HG03457 (cell line): Measurements from ENCODE around the gene THOC3.
"Not testable (repeated sequence)": the region's sequence is repeated elsewhere in the genome, so short reads cannot be mapped to it uniquely, and the experiment has no call there.

Experiments used
- ATAC-seq: cut with Tn5 transposase; IDR thresholded peaks from one replicate; pipeline ENCODE4 v1.9.1; 2021; ENCODE audit warnings: moderate number of reproducible peaks; ENCODE audit not compliant: unreplicated experiment

Gene THOC3, protein sequence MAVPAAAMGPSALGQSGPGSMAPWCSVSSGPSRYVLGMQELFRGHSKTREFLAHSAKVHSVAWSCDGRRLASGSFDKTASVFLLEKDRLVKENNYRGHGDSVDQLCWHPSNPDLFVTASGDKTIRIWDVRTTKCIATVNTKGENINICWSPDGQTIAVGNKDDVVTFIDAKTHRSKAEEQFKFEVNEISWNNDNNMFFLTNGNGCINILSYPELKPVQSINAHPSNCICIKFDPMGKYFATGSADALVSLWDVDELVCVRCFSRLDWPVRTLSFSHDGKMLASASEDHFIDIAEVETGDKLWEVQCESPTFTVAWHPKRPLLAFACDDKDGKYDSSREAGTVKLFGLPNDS

GRCh38 chr5:175967471-175968372 lies at the start of gene THOC3:
TSS of gene THOC3 (minus strand) at chr5:175968315. CDS start at chr5:175968208, 107 bp downstream.
- ATAC-seq = peak; percentile 97

DNA sequence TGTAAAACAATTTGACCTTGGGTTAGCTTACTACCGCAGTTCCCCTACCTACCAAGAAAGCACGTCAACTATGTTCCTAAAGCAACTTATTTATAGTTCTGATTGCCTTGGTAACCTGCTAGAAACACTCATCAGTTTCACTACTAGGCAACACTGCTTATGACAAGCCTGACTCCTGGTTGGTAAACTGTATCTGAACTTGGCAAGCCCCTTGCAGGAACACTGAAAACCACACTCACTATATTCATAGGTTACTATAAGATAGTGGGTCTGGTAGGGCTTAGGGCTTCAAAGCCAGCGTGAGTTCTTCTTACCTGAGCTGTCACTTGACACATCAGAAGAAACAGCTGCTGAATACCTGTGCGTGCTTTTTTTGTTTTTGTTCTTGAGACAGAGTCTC lies 49.2 kb upstream of the THOC3 start:
- ATAC-seq = not testable (repeated sequence)

- not testable (repeated sequence) for ATAC-seq
Observed at GRCh38 chr5:176014360-176014759, 46.2 kb upstream of the THOC3 start.

DNA sequence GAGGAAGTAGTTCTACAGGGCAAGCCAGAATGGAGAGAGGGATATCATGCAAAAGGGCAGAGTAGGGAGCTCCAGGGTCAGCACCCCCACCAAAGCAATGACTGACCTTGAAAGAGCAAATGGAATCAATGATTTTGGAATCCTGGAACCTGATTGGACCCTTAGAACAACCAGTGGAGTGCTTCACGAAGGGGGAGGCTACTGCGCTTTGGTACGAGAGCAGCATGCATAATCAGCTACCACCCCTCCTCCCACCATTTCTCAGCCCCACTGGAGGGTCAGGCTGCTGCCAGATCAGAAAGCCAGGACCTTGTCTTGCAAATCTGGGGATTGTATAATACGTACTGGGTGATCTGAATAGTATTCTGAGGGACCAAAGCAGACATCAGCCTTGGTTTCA lies 43.0 kb upstream of the THOC3 start:
- ATAC-seq = not testable (repeated sequence)

DNA sequence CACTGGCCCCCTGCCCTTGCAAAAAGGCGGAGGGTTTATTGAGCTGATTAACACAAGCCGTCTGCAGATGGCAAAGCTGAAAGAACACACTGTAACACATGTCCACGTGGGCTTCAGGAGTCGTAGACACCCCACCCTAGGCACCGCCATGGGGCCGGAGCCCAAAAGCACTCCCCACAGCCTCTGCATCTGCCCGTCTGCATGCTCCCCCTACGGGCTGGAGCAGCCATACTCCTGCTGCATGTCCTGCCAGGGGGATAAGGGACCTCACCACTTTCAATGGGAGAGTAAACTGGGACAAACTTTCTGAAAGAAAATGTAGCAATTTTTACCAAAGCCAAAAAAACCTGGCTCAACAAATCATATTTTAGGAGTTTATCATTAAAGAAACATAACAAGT lies 42.1 kb upstream of the THOC3 start:
- ATAC-seq = not testable (repeated sequence)

- not testable (repeated sequence) for ATAC-seq
Observed at GRCh38 chr5:176007220-176007619, 39.1 kb upstream of the THOC3 start.

GRCh38 chr5:176006819-176007218 lies 38.7 kb upstream of the THOC3 start:
- ATAC-seq = not testable (repeated sequence)

GRCh38 chr5:175997979-175998378 lies 29.9 kb upstream of the THOC3 start:
- ATAC-seq = not testable (repeated sequence)

DNA sequence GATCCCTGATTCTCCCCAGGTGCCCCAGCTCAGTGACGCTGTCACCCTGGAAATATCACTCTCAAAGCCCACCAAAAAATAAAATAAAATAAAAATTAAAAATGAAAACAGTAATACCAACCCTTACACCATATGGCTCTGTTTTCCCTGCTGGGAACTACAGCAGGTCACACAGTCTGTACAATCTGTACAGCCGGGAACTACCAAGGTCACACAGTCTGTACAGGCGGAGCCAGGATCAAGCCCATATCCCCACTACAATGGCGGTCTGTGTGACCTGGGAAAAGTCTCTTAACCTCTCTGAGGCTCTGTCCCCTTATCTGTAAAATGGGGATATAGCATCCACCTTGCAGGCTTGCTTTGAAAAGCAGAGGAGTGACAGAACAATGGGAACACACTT lies 29.4 kb upstream of the THOC3 start:
- not testable (repeated sequence) for ATAC-seq

DNA sequence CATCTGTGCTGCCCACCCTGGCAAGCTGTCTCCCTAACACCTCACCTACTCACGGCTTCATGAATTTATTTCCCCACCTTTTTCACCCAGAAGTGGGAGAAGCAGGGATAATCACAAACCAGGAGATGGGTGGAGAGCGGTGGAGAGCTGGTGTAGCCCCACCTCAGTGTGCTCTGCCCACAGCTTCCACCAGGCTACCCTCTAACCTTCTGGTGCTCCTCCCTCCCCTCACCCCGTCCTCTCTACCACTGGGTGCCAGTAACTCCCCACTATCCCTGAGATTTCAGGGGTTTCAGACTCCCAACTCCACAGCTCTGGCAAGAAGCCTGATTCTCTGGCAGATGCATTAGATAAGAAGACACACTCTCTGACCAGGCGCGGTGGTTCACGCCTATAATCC lies 28.7 kb upstream of the THOC3 start:
- not testable (repeated sequence) for ATAC-seq

DNA sequence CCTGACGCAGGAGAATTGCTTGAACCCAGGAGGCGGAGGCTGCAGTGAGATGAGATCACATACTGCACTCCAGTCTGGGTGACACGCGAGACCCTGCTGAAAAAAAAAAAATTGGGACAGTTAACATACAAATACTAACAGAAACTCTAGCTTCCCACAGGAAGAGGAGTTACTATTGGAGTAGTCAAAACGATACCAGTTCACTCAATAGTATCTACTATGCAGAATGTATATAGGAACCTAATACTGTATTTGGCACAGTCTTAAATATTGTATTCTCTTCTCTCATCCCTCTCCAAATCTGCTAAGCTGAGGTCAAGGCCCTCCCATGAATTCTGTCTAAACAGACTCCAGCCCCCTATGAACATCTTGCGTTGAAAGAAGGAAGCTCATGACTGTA lies 27.4 kb upstream of the THOC3 start:
- ATAC-seq = not testable (repeated sequence)

- ATAC-seq = not testable (repeated sequence)
Observed at GRCh38 chr5:175979371-175979995, 11.4 kb upstream of the THOC3 start.

DNA sequence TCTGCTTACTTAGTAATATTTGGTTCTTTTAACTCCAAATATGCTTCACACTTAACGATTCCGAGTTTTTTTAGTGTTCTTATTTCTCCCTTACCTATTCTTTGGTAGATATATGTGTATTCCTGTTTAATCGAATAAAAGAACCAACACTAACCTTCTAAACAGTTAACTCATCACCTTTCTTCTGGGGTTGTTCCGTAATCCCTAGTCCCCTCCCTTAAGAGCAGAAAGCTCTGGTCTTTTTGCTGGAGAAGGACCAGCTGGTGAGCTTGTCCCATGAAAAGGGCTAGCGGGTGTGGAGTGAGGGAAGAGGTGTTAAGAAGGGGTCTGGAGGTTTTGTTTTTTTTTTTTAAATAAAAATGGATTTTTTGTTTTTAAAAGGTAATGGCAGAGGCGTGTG lies 266 bp upstream of the THOC3 start:
- peak; percentile 26 for ATAC-seq

DNA sequence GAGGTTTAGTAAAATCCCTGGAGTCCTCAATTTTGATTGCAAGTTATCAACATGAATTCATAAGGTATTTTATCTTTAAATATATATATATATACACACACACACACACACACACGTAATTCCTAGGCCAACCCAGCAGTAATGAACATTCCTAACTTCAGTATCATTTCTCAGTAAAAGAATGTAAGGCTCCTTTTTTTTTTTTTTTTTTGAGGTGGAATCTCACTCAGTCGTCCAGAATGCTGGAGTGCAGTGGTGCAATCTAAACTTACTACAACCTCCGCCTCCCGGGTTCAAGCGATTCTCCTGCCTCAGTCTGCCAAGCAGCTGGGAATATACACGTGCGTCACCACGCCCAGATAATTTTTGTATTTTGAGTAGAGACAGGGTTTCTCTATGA lies 5.8 kb downstream of the THOC3 start:
- not testable (repeated sequence) for ATAC-seq

DNA sequence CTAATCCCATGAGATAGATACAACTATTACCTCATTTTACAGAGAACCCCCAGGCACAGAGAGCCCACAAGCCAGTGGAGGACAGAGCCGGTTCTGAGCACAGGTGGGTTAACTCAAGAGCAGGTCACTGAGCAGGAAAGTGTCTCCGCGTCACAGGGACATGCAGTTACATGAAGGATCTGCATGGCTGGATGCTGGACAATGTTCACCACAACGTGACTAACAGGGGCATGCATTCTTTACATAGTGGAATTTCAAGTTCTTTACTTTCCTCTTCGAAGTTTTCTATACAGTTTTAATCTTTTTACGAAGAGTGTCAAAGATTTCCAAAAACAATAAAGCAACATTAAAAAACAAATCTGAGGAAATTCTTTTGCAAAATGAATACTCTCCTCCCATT lies 7.9 kb downstream of the THOC3 start:
- not testable (repeated sequence) for ATAC-seq

- ATAC-seq = not testable (repeated sequence)
Observed at GRCh38 chr5:175958515-175958914, 9.6 kb downstream of the THOC3 start.

- ATAC-seq = not testable (repeated sequence)
Observed at GRCh38 chr5:175954107-175954506, 14.0 kb downstream of the THOC3 start.

GRCh38 chr5:175952810-175953209 lies 15.3 kb downstream of the THOC3 start:
- not testable (repeated sequence) for ATAC-seq

- ATAC-seq = not testable (repeated sequence)
Observed at GRCh38 chr5:175951339-175951969, 16.7 kb downstream of the THOC3 start.

DNA sequence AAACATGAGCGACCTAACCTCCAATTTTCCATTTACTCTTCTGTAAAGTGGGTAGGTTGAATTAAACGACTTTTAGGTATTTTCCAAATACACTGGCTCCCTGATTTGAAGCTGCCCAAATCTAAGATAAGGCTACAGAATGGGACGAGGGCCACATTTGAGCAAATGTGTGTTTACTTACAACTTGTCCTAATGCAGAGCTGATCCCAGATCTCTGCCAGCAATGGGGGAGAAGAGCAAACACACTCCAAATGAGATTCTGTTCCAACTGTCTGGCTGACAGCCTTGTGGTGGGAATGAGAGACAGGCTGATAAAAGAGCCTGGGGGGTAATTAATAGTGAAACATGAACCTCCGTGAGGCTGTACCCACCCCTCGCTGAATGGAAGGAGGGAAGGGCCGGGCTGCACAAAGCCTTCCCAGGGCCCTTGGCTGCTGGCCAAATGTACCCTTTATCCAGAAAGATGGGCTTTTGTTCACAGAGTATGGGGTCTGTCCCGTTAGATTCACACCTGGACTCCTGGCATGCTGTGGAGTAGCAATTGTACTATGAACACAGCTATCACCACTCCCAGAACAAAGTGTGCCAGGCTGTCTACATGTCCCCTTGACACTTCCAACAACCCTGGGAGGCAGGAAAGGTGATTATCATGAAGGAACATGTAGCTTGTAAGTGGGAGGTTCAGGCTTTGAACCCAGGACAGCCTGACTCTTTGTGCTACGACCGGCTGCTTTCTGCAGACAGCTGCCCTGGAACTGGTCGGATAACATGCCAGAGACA lies 19.6 kb downstream of the THOC3 start:
- ATAC-seq = not testable (repeated sequence)
